Endothelial cell of umbilical vein (primary cell): Measurements from ENCODE around the gene GREB1. TPM values are rescaled to one million over a fixed set of nuclear protein-coding genes. Genes with fewer than 3 reads are reported as not detected.

Source experiments
- BruUV-seq: library from RNA; stranded (reverse); fragments of 400-500 nt; replicated peaks from 2 replicates; lab custom pipeline; 2021; lab: Mats Ljungman, UMichigan
- CTCF ChIA-PET: fragments of 300-600, 350-600 bp; sonication (Branson Sonifier 250); formaldehyde crosslinking; loops from one replicate; lab custom pipeline; 2021; ENCODE audit warnings: antibody characterized with exemption, inconsistent platforms; lab: Charles Lee
- POLR2A ChIA-PET: fragments of 300-600, 350-600 bp; sonication (Branson Sonifier 250); formaldehyde crosslinking; loops from one replicate; lab custom pipeline; 2021; ENCODE audit warnings: antibody characterized with exemption, inconsistent platforms; lab: Charles Lee
- DNase-seq: peaks from one replicate; pipeline ENCODE4 v3.0.0-alpha.2; 2011; ENCODE audit warnings: low read depth, low spot score
- FAIRE-seq: peaks from 2 replicates; lab custom pipeline; 2011; peaks lifted over from hg19 to GRCh38; lab: Jason Lieb, UNC
- H2AFZ ChIP-seq: 2 replicates; pipeline ENCODE4 v1.6.0; 2012; ENCODE audit warnings: low read depth, low read length, control low read depth, inconsistent platforms
- H3K27ac ChIP-seq: 2 replicates; pipeline ENCODE4 v1.5.1; 2011; ENCODE audit warnings: low read depth, mild to moderate bottlenecking, control low read depth, low read length, moderate library complexity; ENCODE audit not compliant: insufficient read depth
- H3K27me3 ChIP-seq, 2 experiments: 2 replicates each; pipeline versions ENCODE4 v1.6.0 to v1.6.1; 2011; ENCODE audit warnings: low read length in 2 of 2, mixed read lengths in 1 of 2; ENCODE audit not compliant: control insufficient read depth in 2 of 2, insufficient read depth in 2 of 2
- H3K36me3 ChIP-seq, 2 experiments: 2 replicates in 1 of 2; 3 replicates in 1 of 2; pipeline ENCODE4 v1.5.1; 2011; ENCODE audit warnings: low read length in 2 of 2, mild to moderate bottlenecking in 1 of 2, moderate library complexity in 1 of 2; ENCODE audit not compliant: control insufficient read depth in 2 of 2, insufficient read depth in 2 of 2; ENCODE audit errors: extremely low read depth in 1 of 2
- H3K4me1 ChIP-seq: 3 replicates; pipeline ENCODE4 v1.5.1; 2011; ENCODE audit warnings: mild to moderate bottlenecking, low read length; ENCODE audit not compliant: control insufficient read depth, insufficient read depth; ENCODE audit errors: extremely low read depth
- H3K4me2 ChIP-seq: 2 replicates; pipeline ENCODE4 v1.6.1; 2011; ENCODE audit warnings: low read length, control low read depth, mixed read lengths; ENCODE audit not compliant: insufficient read depth
- H3K4me3 ChIP-seq, 3 experiments: fragments of 200-600 bp in 1 of 3; sonication (generic), shearing (Covaris generic) in 1 of 3; replicated peaks in 1 of 3; 2 replicates each; pipeline ENCODE4 v1.5.1; 2011 to 2016; ENCODE audit warnings: control low read depth in 3 of 3, low read length in 3 of 3, mild to moderate bottlenecking in 2 of 3, inconsistent platforms in 1 of 3, low read depth in 1 of 3, moderate library complexity in 1 of 3; ENCODE audit not compliant: insufficient read depth in 1 of 3
- H3K79me2 ChIP-seq: 2 replicates; pipeline ENCODE4 v1.6.0; 2012; ENCODE audit warnings: low read length, inconsistent platforms; ENCODE audit not compliant: control insufficient read depth, insufficient read depth
- H3K9ac ChIP-seq: replicated peaks from 2 replicates; pipeline ENCODE3; 2011; ENCODE audit warnings: low read length, control low read depth; ENCODE audit not compliant: insufficient read depth; ENCODE audit errors: extremely low read depth
- H3K9me1 ChIP-seq: replicated peaks from 3 replicates; pipeline ENCODE4 v1.6.0; 2011; ENCODE audit warnings: mild to moderate bottlenecking, low read length; ENCODE audit not compliant: control insufficient read depth, insufficient read depth; ENCODE audit errors: extremely low read depth
- H3K9me3 ChIP-seq: replicated peaks from 2 replicates; pipeline ENCODE4 v1.5.1; 2012; ENCODE audit warnings: low read length, inconsistent platforms; ENCODE audit not compliant: control insufficient read depth, insufficient read depth
- H4K20me1 ChIP-seq: replicated peaks from 2 replicates; pipeline ENCODE3; 2011; ENCODE audit warnings: mild to moderate bottlenecking, low read length; ENCODE audit not compliant: control insufficient read depth, insufficient read depth; ENCODE audit errors: extremely low read depth
- EZH2 ChIP-seq: IDR thresholded peaks from 2 replicates; pipeline ENCODE4 v1.6.1; 2012; ENCODE audit warnings: borderline replicate concordance, low read depth, mild to moderate bottlenecking, moderate library complexity, low read length, inconsistent platforms; ENCODE audit not compliant: severe bottlenecking
- FOS ChIP-seq: IDR thresholded peaks from 2 replicates; pipeline ENCODE4 v1.6.1; 2011; ENCODE audit warnings: mild to moderate bottlenecking, low read length, moderate library complexity, borderline replicate concordance; ENCODE audit not compliant: insufficient read depth
- GATA2 ChIP-seq: IDR thresholded peaks from 2 replicates; pipeline ENCODE4 v1.7.0; 2011; ENCODE audit warnings: low read depth, mild to moderate bottlenecking, moderate library complexity, mixed read lengths, low read length; ENCODE audit not compliant: insufficient read length, insufficient read depth
- JUN ChIP-seq: IDR thresholded peaks from 2 replicates; pipeline ENCODE4 v1.6.1; 2011; ENCODE audit warnings: borderline replicate concordance, low read depth; ENCODE audit not compliant: insufficient read length, insufficient read depth
- MYC ChIP-seq: IDR thresholded peaks from one replicate; pipeline ENCODE4 v1.6.1; 2011; ENCODE audit warnings: mild to moderate bottlenecking, low read depth, low read length
- POLR2A ChIP-seq: IDR thresholded peaks from 2 replicates; pipeline ENCODE4 v1.6.1; 2012; ENCODE audit warnings: low read depth, mild to moderate bottlenecking, control low read depth, low read length
- POLR2AphosphoS5 ChIP-seq: IDR thresholded peaks from 2 replicates; pipeline ENCODE4 v1.6.1; 2012; ENCODE audit warnings: low read depth, mild to moderate bottlenecking, control low read depth, low read length, moderate library complexity; ENCODE audit not compliant: insufficient read depth
- dilution Hi-C: fragments of 300-500 bp; cut with MboI; formaldehyde crosslinking; loops from one replicate; pipeline ENCODE4 v1.15.0; 2019; ENCODE audit warnings: low sequenced_read_pairs; ENCODE audit not compliant: extremely low pct_ligation_motif_present
- intact Hi-C: fragments of 100-400 bp; cut with micrococcal nuclease; formaldehyde crosslinking; loops from one replicate; pipeline ENCODE4 v1.10.0; 2022
- polyA plus RNA-seq, 4 experiments: library from polyadenylated mRNA; depleted of rRNA in 3 of 4; stranded (reverse) in 3 of 4; unstranded in 1 of 4; fragments of >200 nt; gene quantifications; 2 replicates each; pipeline versions ENCODE4 v1.2.1 to v1.2.3, GENCODE V29; 2011 to 2012; ENCODE audit warnings: missing spikeins in 1 of 4
- total RNA-seq: library from RNA; stranded (reverse); gene quantifications from 2 replicates; pipeline ENCODE4 v1.2.3, GENCODE V29; 2021
- TF ChIP-seq, protein P1 (sequence below): IDR thresholded peaks from 2 replicates; pipeline ENCODE4 v1.6.1; 2011; ENCODE audit not compliant: insufficient read depth, insufficient read length
- TF ChIP-seq, protein P2 (sequence below), 2 donors: IDR thresholded peaks; 1 replicate in 1 of 2; 2 replicates in 1 of 2; pipeline ENCODE4 v1.5.1; 2011; ENCODE audit warnings: low read length in 2 of 2, mild to moderate bottlenecking in 2 of 2, moderate library complexity in 2 of 2, control low read depth in 1 of 2, inconsistent platforms in 1 of 2, low read depth in 1 of 2; ENCODE audit not compliant: insufficient read depth in 1 of 2; ENCODE audit errors: extremely low read depth in 1 of 2

GREB1 gene
- total and polyA plus RNA-seq, 2 donors (not counting 3 experiments of a cell fraction or from before 2014, with no cell fraction given): 0.17 to 0.58 TPM

DNA sequence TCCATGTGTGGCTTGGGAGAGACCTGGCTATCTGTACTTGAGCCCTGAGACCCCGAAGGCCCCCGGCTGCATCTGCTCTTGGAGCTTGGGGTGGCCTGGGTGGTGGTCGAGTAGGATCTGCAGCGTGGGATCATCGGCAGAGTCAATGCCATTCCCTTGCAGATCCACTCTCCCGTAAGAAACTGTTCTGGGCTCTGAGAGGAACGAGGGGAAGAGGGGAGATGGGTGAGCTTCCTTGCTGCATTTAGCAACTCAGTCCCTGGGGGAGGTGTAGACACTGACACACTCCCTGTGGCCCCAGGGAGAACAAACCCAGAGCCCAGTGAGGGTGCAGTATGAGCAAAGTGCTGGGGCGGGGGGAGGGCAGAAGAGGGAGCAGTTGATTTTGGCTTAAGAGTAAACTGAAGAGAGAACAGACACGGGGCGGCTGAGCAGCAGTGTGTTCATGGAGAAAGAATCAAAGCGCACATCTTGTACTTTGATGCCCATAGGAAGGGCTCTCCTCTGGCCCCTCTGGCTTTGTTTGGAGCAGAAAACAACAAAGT is 8.5 kb downstream of the GREB1 start:
- Histone ChIP-seq H3K27ac (no peak overlapping the region), H3K4me3 (no peak overlapping the region), H3K9ac (no peak overlapping the region), H3K9me3 (no peaks in the 10 kb centered on the region), H3K4me1 (no peaks in the 10 kb centered on the region), H4K20me1 (no peaks in the 10 kb centered on the region), H3K4me2 (no peak overlapping the region), H3K9me1 (no peaks in the 10 kb centered on the region), H3K79me2 (no peaks in the 10 kb centered on the region), H3K36me3 (no peaks in the 10 kb centered on the region), H2AFZ (no peak overlapping the region), H3K27me3 (no peaks in the 10 kb centered on the region)
- FAIRE-seq (no peak), DNase-seq (no peak)
- intact Hi-C loops (no loop called here), dilution Hi-C loops (no loop called here)
- TF ChIP-seq POLR2AphosphoS5: no peak
- TF ChIP-seq FOS: no peak
- TF ChIP-seq, protein P1, sequence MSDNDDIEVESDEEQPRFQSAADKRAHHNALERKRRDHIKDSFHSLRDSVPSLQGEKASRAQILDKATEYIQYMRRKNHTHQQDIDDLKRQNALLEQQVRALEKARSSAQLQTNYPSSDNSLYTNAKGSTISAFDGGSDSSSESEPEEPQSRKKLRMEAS: no peak
- TF ChIP-seq, protein P2, sequence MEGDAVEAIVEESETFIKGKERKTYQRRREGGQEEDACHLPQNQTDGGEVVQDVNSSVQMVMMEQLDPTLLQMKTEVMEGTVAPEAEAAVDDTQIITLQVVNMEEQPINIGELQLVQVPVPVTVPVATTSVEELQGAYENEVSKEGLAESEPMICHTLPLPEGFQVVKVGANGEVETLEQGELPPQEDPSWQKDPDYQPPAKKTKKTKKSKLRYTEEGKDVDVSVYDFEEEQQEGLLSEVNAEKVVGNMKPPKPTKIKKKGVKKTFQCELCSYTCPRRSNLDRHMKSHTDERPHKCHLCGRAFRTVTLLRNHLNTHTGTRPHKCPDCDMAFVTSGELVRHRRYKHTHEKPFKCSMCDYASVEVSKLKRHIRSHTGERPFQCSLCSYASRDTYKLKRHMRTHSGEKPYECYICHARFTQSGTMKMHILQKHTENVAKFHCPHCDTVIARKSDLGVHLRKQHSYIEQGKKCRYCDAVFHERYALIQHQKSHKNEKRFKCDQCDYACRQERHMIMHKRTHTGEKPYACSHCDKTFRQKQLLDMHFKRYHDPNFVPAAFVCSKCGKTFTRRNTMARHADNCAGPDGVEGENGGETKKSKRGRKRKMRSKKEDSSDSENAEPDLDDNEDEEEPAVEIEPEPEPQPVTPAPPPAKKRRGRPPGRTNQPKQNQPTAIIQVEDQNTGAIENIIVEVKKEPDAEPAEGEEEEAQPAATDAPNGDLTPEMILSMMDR (IDR thresholded peaks at IDR 0.05; ENCODE audit: extremely low read depth in 1 of 2, insufficient read depth in 1 of 2, low read depth in 1 of 2, low read length in 2 of 2): no peak
- no peak for TF ChIP-seq EZH2
- TF ChIP-seq MYC: no peak
- TF ChIP-seq JUN: no peak
- TF ChIP-seq POLR2A: no peak
- no peak for TF ChIP-seq GATA2
- BruUV-seq: no TSS peak
- POLR2A ChIA-PET: no interaction called here
- CTCF ChIA-PET: interaction anchor here (1.4 kb wide), 1 partner anchor 40 kb away, joined by 3 read pairs; no protein-coding TSS in a partner anchor
